ENCODE data around the gene SCN2A.
"Not testable (repeated sequence)": the region's sequence is repeated elsewhere in the genome, so short reads cannot be mapped to it uniquely, and the experiment has no call there.

The SCN2A gene

GRCh38 chr2:165245081-165245793 is 6.0 kb downstream of the SCN2A start:
- no peak for DNase-seq (ENCODE audit: extremely low read depth, low read depth)
- H3K4me3 ChIP-seq (replicated peaks; ENCODE audit: low read depth, low read length), result no peak overlapping the region
- TF ChIP-seq CTCF (IDR thresholded peaks at IDR 0.05; ENCODE audit: low read depth, low read length, missing control alignments), result no peak

GRCh38 chr2:165248238-165248637 is 9.0 kb downstream of the SCN2A start:
- DNase-seq (ENCODE audit: extremely low read depth, low read depth), result no peak
- no peak for TF ChIP-seq CTCF (IDR thresholded peaks at IDR 0.05; ENCODE audit: low read depth, low read length, missing control alignments)

GRCh38 chr2:165251366-165251765 is 12.2 kb downstream of the SCN2A start:
- DNase-seq (ENCODE audit: extremely low read depth, low read depth), result no peak
- H3K4me3 ChIP-seq (replicated peaks; ENCODE audit: low read depth, low read length), result no peak overlapping the region
- TF ChIP-seq CTCF (IDR thresholded peaks at IDR 0.05; ENCODE audit: low read depth, low read length, missing control alignments), result no peak

More at GRCh38 chr2:165248238-165248637, 9.0 kb downstream of the SCN2A start:
- no peak overlapping the region for H3K4me3 ChIP-seq (replicated peaks; ENCODE audit: low read depth, low read length)

- TF ChIP-seq CTCF (IDR thresholded peaks at IDR 0.05; ENCODE audit: low read depth, low read length, missing control alignments), result no peak
- no peak overlapping the region for H3K4me3 ChIP-seq (replicated peaks; ENCODE audit: low read depth, low read length)
- DNase-seq (ENCODE audit: extremely low read depth, low read depth), result no peak
Measured at GRCh38 chr2:165253178-165253577, 14.0 kb downstream of the SCN2A start.

GRCh38 chr2:165256618-165257017 is 17.4 kb downstream of the SCN2A start:
- H3K4me3 ChIP-seq (replicated peaks; ENCODE audit: low read depth, low read length), result no peak overlapping the region
- no peak for DNase-seq (ENCODE audit: extremely low read depth, low read depth)
- TF ChIP-seq CTCF (IDR thresholded peaks at IDR 0.05; ENCODE audit: low read depth, low read length, missing control alignments), result no peak

GRCh38 chr2:165260347-165260746 is 21.1 kb downstream of the SCN2A start:
- not testable (repeated sequence) for H3K4me3 ChIP-seq (replicated peaks; ENCODE audit: low read depth, low read length); DNase-seq (ENCODE audit: extremely low read depth, low read depth)

GRCh38 chr2:165268754-165269153 is 29.5 kb downstream of the SCN2A start:
- no peak overlapping the region for H3K4me3 ChIP-seq (replicated peaks; ENCODE audit: low read depth, low read length)
- no peak for DNase-seq (ENCODE audit: extremely low read depth, low read depth)
- no peak for TF ChIP-seq CTCF (IDR thresholded peaks at IDR 0.05; ENCODE audit: low read depth, low read length, missing control alignments)
